Activated naive CD8-positive, alpha-beta T cell (primary cell): ENCODE results near the gene ZNF668.
"Not testable (repeated sequence)": the region's sequence is repeated elsewhere in the genome, so short reads cannot be mapped to it uniquely, and the experiment has no call there.

Experiments
- H3K27ac Mint-ChIP-seq: one replicate; pipeline ENCODE4 v1.8.0; 2021; ENCODE audit warnings: mixed read lengths
- H3K27me3 Mint-ChIP-seq: one replicate; pipeline ENCODE4 v1.8.0; 2021; ENCODE audit warnings: mixed read lengths
- H3K36me3 Mint-ChIP-seq: one replicate; pipeline ENCODE4 v1.8.0; 2021; ENCODE audit warnings: mixed read lengths
- H3K4me1 Mint-ChIP-seq: one replicate; pipeline ENCODE4 v1.8.0; 2021; ENCODE audit warnings: low read depth, mixed read lengths
- H3K4me3 Mint-ChIP-seq: one replicate; pipeline ENCODE4 v1.8.0; 2021; ENCODE audit warnings: mild to moderate bottlenecking, mixed read lengths
- H3K9me3 Mint-ChIP-seq: one replicate; pipeline ENCODE4 v1.8.0; 2021; ENCODE audit warnings: low read depth, mixed read lengths

The ZNF668 gene

GRCh38 chr16:31029272-31029671 is 44.8 kb downstream of the ZNF668 start:
- Mint-ChIP-seq H3K4me1 (peaks cover 11% of the 10 kb centered on the region), H3K27ac (no peak overlapping the region), H3K36me3 (no peaks in the 10 kb centered on the region), H3K4me3 (no peak overlapping the region), H3K27me3 (no peaks in the 10 kb centered on the region), H3K9me3 (no peaks in the 10 kb centered on the region)

DNA sequence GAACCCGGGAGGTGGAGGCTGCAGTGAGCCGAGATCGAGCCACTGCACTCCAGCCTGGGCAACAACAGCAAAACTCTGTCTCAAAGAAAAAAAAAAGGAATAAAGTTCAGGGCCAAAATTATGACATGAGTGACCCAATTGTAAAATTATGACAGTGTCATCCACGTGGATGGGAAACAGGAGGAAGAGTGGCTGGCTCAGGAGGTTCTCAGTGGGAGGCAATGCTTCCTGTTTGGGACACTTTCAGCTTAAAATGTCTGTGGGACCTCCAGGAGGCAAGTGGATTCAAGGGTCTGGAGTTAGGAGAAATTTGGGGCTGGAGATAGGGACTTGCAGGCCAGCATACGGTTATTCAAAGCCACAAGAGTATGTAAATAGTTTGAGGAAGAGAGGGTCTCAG is 48.7 kb downstream of the ZNF668 start:
- Mint-ChIP-seq H3K4me3 (no peak overlapping the region), H3K27me3 (no peaks in the 10 kb centered on the region), H3K27ac (no peak overlapping the region), H3K4me1 (no peaks in the 10 kb centered on the region), H3K9me3 (no peaks in the 10 kb centered on the region), H3K36me3 (no peaks in the 10 kb centered on the region)

GRCh38 chr16:31023627-31024226 is 50.3 kb downstream of the ZNF668 start:
- H3K36me3 Mint-ChIP-seq, result no peaks in the 10 kb centered on the region
- H3K27me3 Mint-ChIP-seq, result no peaks in the 10 kb centered on the region
- no peaks in the 10 kb centered on the region for H3K4me1 Mint-ChIP-seq
- H3K27ac Mint-ChIP-seq, result no peak overlapping the region
- H3K4me3 Mint-ChIP-seq, result no peak overlapping the region
- H3K9me3 Mint-ChIP-seq, result no peaks in the 10 kb centered on the region

DNA sequence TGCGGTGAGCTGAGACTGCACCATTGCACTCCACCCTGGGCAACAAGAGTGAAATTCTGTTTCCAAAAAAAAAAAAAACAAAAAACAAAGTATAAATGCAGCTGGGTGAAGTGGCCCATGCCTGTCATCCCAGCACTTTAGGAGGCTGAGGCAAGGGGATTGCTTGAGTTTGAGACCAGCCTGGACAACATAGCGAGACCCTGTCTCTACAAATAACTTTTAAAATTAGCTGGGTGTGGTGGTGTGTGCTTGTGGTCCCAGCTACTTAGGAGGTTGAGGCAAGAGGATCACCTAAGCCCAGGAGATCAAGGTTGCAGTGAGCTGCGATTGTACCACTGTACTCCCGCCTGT is 50.8 kb downstream of the ZNF668 start:
- no peaks in the 10 kb centered on the region for H3K27me3 Mint-ChIP-seq
- no peaks in the 10 kb centered on the region for H3K4me1 Mint-ChIP-seq
- no peak overlapping the region for H3K27ac Mint-ChIP-seq
- H3K36me3 Mint-ChIP-seq, result no peaks in the 10 kb centered on the region
- no peak overlapping the region for H3K4me3 Mint-ChIP-seq
- H3K9me3 Mint-ChIP-seq, result no peaks in the 10 kb centered on the region

- Mint-ChIP-seq H3K4me1 (no peaks in the 10 kb centered on the region), H3K27ac (no peak overlapping the region), H3K36me3 (no peaks in the 10 kb centered on the region)
Measured at GRCh38 chr16:31022544-31023251, 51.3 kb downstream of the ZNF668 start.

DNA sequence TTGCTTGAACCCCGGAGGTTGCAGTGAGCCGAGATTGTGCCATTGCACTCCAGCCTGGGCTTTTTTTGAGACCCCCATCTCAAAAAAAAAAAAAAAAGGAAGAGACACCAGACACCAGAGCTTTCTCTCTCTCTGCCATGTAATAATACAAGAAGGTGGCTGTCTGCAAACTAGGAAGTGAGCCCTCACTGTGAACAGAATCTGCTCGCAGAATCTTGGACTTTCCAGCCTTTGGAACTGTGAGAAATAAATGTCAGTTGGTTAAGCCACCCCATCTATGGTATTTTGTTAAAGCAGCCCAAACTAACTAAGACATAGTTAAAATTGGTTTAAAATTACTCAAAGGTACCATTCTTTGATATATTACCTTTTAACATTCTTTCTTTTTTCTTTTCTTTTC is 53.5 kb downstream of the ZNF668 start:
- Mint-ChIP-seq H3K9me3 (no peaks in the 10 kb centered on the region), H3K27me3 (no peaks in the 10 kb centered on the region), H3K4me3 (no peak overlapping the region), H3K36me3 (no peaks in the 10 kb centered on the region), H3K27ac (no peak overlapping the region), H3K4me1 (no peaks in the 10 kb centered on the region)

More at GRCh38 chr16:31022544-31023251, 51.3 kb downstream of the ZNF668 start:
- no peak overlapping the region for H3K4me3 Mint-ChIP-seq
- no peaks in the 10 kb centered on the region for H3K27me3 Mint-ChIP-seq
- H3K9me3 Mint-ChIP-seq, result no peaks in the 10 kb centered on the region

GRCh38 chr16:31017756-31018155 is 56.3 kb downstream of the ZNF668 start:
- H3K27me3 Mint-ChIP-seq, H3K36me3 Mint-ChIP-seq, H3K4me1 Mint-ChIP-seq, H3K9me3 Mint-ChIP-seq, H3K27ac Mint-ChIP-seq, H3K4me3 Mint-ChIP-seq: not testable (repeated sequence)

- Mint-ChIP-seq H3K27me3 (peaks cover 5% of the 10 kb centered on the region), H3K4me3 (no peak overlapping the region), H3K36me3 (no peaks in the 10 kb centered on the region), H3K9me3 (no peaks in the 10 kb centered on the region), H3K27ac (no peak overlapping the region), H3K4me1 (peaks cover 4% of the 10 kb centered on the region)
Measured at GRCh38 chr16:31016018-31016417, 58.0 kb downstream of the ZNF668 start.

- not testable (repeated sequence) for H3K36me3 Mint-ChIP-seq, H3K27ac Mint-ChIP-seq, H3K27me3 Mint-ChIP-seq, H3K4me3 Mint-ChIP-seq, H3K9me3 Mint-ChIP-seq
- peaks cover 12% of the 10 kb centered on the region for H3K4me1 Mint-ChIP-seq
Measured at GRCh38 chr16:31013292-31013691, 60.7 kb downstream of the ZNF668 start.

- H3K36me3 Mint-ChIP-seq, H3K9me3 Mint-ChIP-seq, H3K27me3 Mint-ChIP-seq, H3K27ac Mint-ChIP-seq: not testable (repeated sequence)
- Mint-ChIP-seq H3K4me1 (peaks cover 12% of the 10 kb centered on the region), H3K4me3 (peak overlapping the region; percentile 79)
Measured at GRCh38 chr16:31011815-31012214, 62.2 kb downstream of the ZNF668 start.
